OCI-LY7 (cell line): ENCODE measurements around the gene ITGB4.

Experiments
- CTCF ChIP-seq: fragments of 200-600 bp; sonication (generic); conservative IDR thresholded peaks from 2 replicates; pipeline ENCODE4 v1.5.1; 2014; ENCODE audit warnings: mild to moderate bottlenecking, antibody characterized with exemption, low read length, moderate library complexity, mixed read lengths
- EZH2phosphoT487 ChIP-seq: fragments of 200-600 bp; sonication (generic); IDR thresholded peaks from 2 replicates; pipeline ENCODE4 v1.6.1; 2018; ENCODE audit warnings: low read depth, borderline replicate concordance, mild to moderate bottlenecking, mixed run types, antibody characterized with exemption, low read length, moderate library complexity, mixed read lengths

- no peak for TF ChIP-seq CTCF
- no peak for TF ChIP-seq EZH2phosphoT487
Observed at GRCh38 chr17:75701288-75701687, 20.0 kb upstream of the ITGB4 start.
